IPS DF 19.7 (cell line): ENCODE data around the gene BTD.

Experiments used
- DNase-seq: peaks from one replicate; pipeline ENCODE4 v3.0.0-alpha.2; 2013; ENCODE audit warnings: low read depth, low spot score

Gene BTD

GRCh38 chr3:15636028-15636709 is 34.6 kb downstream of the BTD start:
- no peak for DNase-seq

- no peak for DNase-seq
Measured at GRCh38 chr3:15637131-15637951, 35.8 kb downstream of the BTD start.

GRCh38 chr3:15638193-15638890 is 36.8 kb downstream of the BTD start:
- no peak for DNase-seq

- no peak for DNase-seq
Measured at GRCh38 chr3:15638891-15639262, 37.3 kb downstream of the BTD start.

- DNase-seq: no peak
Measured at GRCh38 chr3:15645246-15645645, 43.7 kb downstream of the BTD start.

GRCh38 chr3:15645740-15646501 is 44.4 kb downstream of the BTD start:
- no peak for DNase-seq

GRCh38 chr3:15646851-15647511 is 45.4 kb downstream of the BTD start:
- DNase-seq: no peak

GRCh38 chr3:15647611-15648167 is 46.1 kb downstream of the BTD start:
- DNase-seq: no peak

GRCh38 chr3:15649341-15649740 is 47.8 kb downstream of the BTD start:
- no peak for DNase-seq

- no peak for DNase-seq
Measured at GRCh38 chr3:15649858-15650257, 48.3 kb downstream of the BTD start.

- DNase-seq: no peak
Measured at GRCh38 chr3:15651396-15651795, 49.9 kb downstream of the BTD start.

GRCh38 chr3:15653321-15653720 is 51.8 kb downstream of the BTD start:
- no peak for DNase-seq

GRCh38 chr3:15654127-15654526 is 52.6 kb downstream of the BTD start:
- DNase-seq: no peak

GRCh38 chr3:15654891-15655290 is 53.3 kb downstream of the BTD start:
- no peak for DNase-seq

GRCh38 chr3:15656342-15656741 is 54.8 kb downstream of the BTD start:
- no peak for DNase-seq

- no peak for DNase-seq
Measured at GRCh38 chr3:15657016-15657415, 55.5 kb downstream of the BTD start.

GRCh38 chr3:15659254-15659975 is 57.9 kb downstream of the BTD start:
- no peak for DNase-seq

- DNase-seq: no peak
Measured at GRCh38 chr3:15660055-15660935, 58.8 kb downstream of the BTD start.

- no peak for DNase-seq
Measured at GRCh38 chr3:15664144-15664543, 62.6 kb downstream of the BTD start.
